Measurements from ENCODE around the gene RAI1.
A peak's percentile ranks its signal among the peaks of the same experiment; 100 is the strongest.

The RAI1 gene

DNA sequence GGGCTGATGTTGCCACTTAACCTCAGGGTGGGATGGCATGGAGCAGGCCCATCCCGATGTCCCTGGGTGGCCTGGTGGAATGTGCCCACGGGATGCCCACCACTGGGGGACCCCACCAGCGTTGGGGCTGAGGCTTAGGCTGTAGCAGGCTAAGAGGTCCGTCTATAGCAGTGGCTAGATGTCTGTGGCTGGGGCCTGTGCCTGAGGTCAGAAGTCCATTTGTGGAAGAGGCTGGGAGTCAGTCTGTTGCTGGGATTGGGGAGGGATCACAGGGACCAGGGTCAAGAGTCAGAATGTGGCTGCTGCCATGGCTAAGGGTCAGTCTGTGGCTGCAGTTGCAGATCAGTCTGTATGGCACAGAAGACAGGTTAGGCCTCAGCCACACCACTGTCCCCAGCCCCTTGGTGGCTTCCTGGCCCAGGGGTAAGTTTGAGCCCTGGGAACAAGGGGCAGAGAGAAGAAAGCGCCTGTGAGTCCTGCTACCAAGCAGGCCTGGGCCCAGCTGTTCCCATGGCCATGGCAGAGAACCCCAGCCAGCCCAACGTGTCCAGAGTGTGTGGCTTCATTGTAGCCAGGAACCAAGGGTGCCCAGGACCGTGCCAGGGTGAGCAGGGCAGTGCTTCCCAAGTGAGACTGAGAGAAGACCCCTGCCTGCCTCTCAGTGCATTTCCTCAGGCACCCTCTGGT, 35.7 kb downstream of the RAI1 start:
- Histone ChIP-seq H2BK15ac (ENCODE audit: low read depth, poor library complexity, severe bottlenecking) (peak overlapping the region; percentile 54), H2BK120ac (ENCODE audit: low read depth, low read length) (peak overlapping the region; percentile 54), H3K9ac (ENCODE audit: low read length) (no peak overlapping the region), H3K27me3 (ENCODE audit: control insufficient read depth in 1 of 2, insufficient read depth in 1 of 2, low read length in 2 of 2) (peaks cover 4% of the 10 kb centered on the region in 2 experiments), H3K23ac (ENCODE audit: low read length in 2 of 2) (no peak overlapping the region), H3K4me3 (ENCODE audit: insufficient read depth in 1 of 2, low read depth in 1 of 2, low read length in 2 of 2) (no peak overlapping the region), H2BK5ac (ENCODE audit: low read depth, low read length, poor library complexity, severe bottlenecking) (no peak overlapping the region), H3K4ac (ENCODE audit: low read depth in 1 of 2, low read length in 2 of 2) (peak overlapping the region; percentile 2 to 54), H2AK5ac (ENCODE audit: low read length, severe bottlenecking) (peak overlapping the region; percentile 48), H3K4me2 (ENCODE audit: low read length, poor library complexity, severe bottlenecking) (no peak overlapping the region), H3K79me1 (replicated peaks; ENCODE audit: low read length, poor library complexity, severe bottlenecking) (peaks cover 56% of the 10 kb centered on the region), H2BK12ac (ENCODE audit: low read length in 2 of 2) (peak overlapping the region; percentile 49 to 78), H2AFZ (ENCODE audit: low read depth, low read length) (no peak overlapping the region), H4K8ac (ENCODE audit: low read length) (peak overlapping the region; percentile 70), H3K14ac (ENCODE audit: low read length in 2 of 2) (peak overlapping the region in 1 of 2 experiments; percentile 48), H4K91ac (ENCODE audit: low read length) (peak overlapping the region; percentile 85), H3K9me3 (ENCODE audit: control insufficient read depth, low read length) (no peaks in the 10 kb centered on the region), H3K18ac (ENCODE audit: low read depth in 1 of 2, low read length in 2 of 2) (peak overlapping the region; percentile 65 to 88), H3K36me3 (ENCODE audit: control insufficient read depth in 1 of 2, insufficient read depth in 2 of 2, low read depth in 1 of 2, low read length in 2 of 2) (peaks cover 0 to 18% of the 10 kb centered on the region in 2 experiments), H3K27ac (ENCODE audit: low read length, poor library complexity, severe bottlenecking) (no peak overlapping the region), H3K4me1 (ENCODE audit: control insufficient read depth, insufficient read depth, low read depth, low read length) (peaks cover 41% of the 10 kb centered on the region)
- DNase-seq, result no peak
- WGBS, result 86% methylated on average over 7 of the region's 7 CpGs

DNA sequence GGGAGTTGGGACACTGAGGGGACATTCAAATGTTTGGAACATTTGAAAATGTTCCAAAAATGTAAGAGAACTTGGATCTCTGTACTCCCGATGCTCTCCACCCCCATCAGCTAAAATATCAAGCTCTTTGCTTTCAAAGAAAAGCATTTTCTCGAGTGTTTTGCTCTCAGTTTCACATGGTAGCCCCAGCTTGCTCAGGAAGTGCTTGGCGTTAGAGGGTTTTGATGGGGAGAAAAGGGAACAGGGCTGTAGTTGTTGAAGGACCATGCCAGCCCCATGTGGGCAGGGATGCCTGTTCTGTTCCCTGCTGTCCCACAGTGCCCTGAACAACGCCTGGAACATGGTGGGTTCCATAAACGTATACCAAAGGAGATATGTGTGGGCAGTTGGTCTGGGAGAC, 37.0 kb downstream of the RAI1 start:
- H4K8ac ChIP-seq (ENCODE audit: low read length), result no peak overlapping the region
- H3K27ac ChIP-seq (ENCODE audit: low read length, poor library complexity, severe bottlenecking), result no peak overlapping the region
- no peak overlapping the region for H3K9ac ChIP-seq (ENCODE audit: low read length)
- no peak overlapping the region for H2AK5ac ChIP-seq (ENCODE audit: low read length, severe bottlenecking)
- H2BK12ac ChIP-seq (ENCODE audit: low read length in 2 of 2), result no peak overlapping the region
- H2AFZ ChIP-seq (ENCODE audit: low read depth, low read length), result no peak overlapping the region
- H3K27me3 ChIP-seq (ENCODE audit: control insufficient read depth in 1 of 2, insufficient read depth in 1 of 2, low read length in 2 of 2), result peaks cover 7 to 13% of the 10 kb centered on the region in 2 experiments
- no peak overlapping the region for H2BK120ac ChIP-seq (ENCODE audit: low read depth, low read length)
- no peak overlapping the region for H3K23ac ChIP-seq (ENCODE audit: low read length in 2 of 2)
- DNase-seq, result no peak
- H3K4me2 ChIP-seq (ENCODE audit: low read length, poor library complexity, severe bottlenecking), result no peak overlapping the region
- H3K79me1 ChIP-seq (replicated peaks; ENCODE audit: low read length, poor library complexity, severe bottlenecking), result peaks cover 64% of the 10 kb centered on the region
- no peak overlapping the region for H4K91ac ChIP-seq (ENCODE audit: low read length)
- no peak overlapping the region for H2BK5ac ChIP-seq (ENCODE audit: low read depth, low read length, poor library complexity, severe bottlenecking)
- 92% methylated on average over 4 of the region's 5 CpGs for WGBS
- peaks cover 0 to 18% of the 10 kb centered on the region in 2 experiments for H3K36me3 ChIP-seq (ENCODE audit: control insufficient read depth in 1 of 2, insufficient read depth in 2 of 2, low read depth in 1 of 2, low read length in 2 of 2)
- no peak overlapping the region for H3K14ac ChIP-seq (ENCODE audit: low read length in 2 of 2)
- no peak overlapping the region for H3K4ac ChIP-seq (ENCODE audit: low read depth in 1 of 2, low read length in 2 of 2)
- H3K4me3 ChIP-seq (ENCODE audit: insufficient read depth in 1 of 2, low read depth in 1 of 2, low read length in 2 of 2), result no peak overlapping the region
- no peaks in the 10 kb centered on the region for H3K9me3 ChIP-seq (ENCODE audit: control insufficient read depth, low read length)
- no peak overlapping the region for H2BK15ac ChIP-seq (ENCODE audit: low read depth, poor library complexity, severe bottlenecking)
- peaks cover 45% of the 10 kb centered on the region for H3K4me1 ChIP-seq (ENCODE audit: control insufficient read depth, insufficient read depth, low read depth, low read length)
- no peak overlapping the region for H3K18ac ChIP-seq (ENCODE audit: low read depth in 1 of 2, low read length in 2 of 2)

DNA sequence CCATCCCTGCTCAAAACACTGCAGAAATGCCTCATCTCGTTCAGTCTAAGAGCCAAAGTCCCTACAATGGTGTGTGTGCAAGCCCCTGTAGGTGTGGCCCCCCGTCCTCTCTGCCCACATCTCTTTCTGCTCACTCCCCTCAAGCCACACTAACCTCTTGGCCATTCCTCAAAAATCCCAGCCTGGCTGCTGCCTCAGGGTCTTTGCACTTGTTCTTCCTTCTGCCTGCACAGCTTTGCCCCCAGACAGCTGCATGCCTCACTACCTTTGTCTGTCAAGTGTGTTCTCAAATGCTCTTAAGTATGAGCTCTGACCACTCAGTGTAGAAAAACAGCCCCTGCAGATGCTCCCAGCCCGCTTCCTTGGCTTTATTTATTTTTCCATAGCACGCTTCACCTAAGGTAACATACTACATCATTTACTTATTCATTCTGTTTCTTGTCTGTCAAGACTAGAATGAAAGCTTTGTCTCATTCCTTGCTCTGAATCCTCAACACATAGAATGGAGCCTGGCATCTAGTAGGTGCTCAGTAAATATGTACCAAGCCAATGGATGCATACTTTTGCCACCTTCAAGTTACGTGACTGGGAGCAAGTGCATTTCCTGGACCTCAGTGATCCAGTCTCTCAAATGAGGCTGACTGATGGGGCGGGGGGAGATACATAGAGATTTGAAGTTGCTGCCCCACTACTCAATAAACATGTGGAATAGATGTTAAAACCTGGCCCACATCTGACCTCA, 38.1 kb downstream of the RAI1 start:
- Histone ChIP-seq H3K14ac (ENCODE audit: low read length in 2 of 2) (no peak overlapping the region), H3K79me1 (replicated peaks; ENCODE audit: low read length, poor library complexity, severe bottlenecking) (peaks cover 64% of the 10 kb centered on the region), H3K4ac (ENCODE audit: low read depth in 1 of 2, low read length in 2 of 2) (peak overlapping the region in 1 of 2 experiments; percentile 63), H2AK5ac (ENCODE audit: low read length, severe bottlenecking) (no peak overlapping the region), H3K36me3 (ENCODE audit: control insufficient read depth in 1 of 2, insufficient read depth in 2 of 2, low read depth in 1 of 2, low read length in 2 of 2) (peaks cover 0 to 18% of the 10 kb centered on the region in 2 experiments), H3K27ac (ENCODE audit: low read length, poor library complexity, severe bottlenecking) (no peak overlapping the region), H3K27me3 (ENCODE audit: control insufficient read depth in 1 of 2, insufficient read depth in 1 of 2, low read length in 2 of 2) (peaks cover 7 to 13% of the 10 kb centered on the region in 2 experiments), H2AFZ (ENCODE audit: low read depth, low read length) (no peak overlapping the region), H4K91ac (ENCODE audit: low read length) (peak overlapping the region; percentile 41), H2BK15ac (ENCODE audit: low read depth, poor library complexity, severe bottlenecking) (no peak overlapping the region), H3K23ac (ENCODE audit: low read length in 2 of 2) (no peak overlapping the region), H3K4me1 (ENCODE audit: control insufficient read depth, insufficient read depth, low read depth, low read length) (peaks cover 39% of the 10 kb centered on the region), H2BK5ac (ENCODE audit: low read depth, low read length, poor library complexity, severe bottlenecking) (no peak overlapping the region), H3K4me2 (ENCODE audit: low read length, poor library complexity, severe bottlenecking) (no peak overlapping the region), H3K9me3 (ENCODE audit: control insufficient read depth, low read length) (no peaks in the 10 kb centered on the region), H3K18ac (ENCODE audit: low read depth in 1 of 2, low read length in 2 of 2) (peak overlapping the region in 1 of 2 experiments; percentile 72), H2BK12ac (ENCODE audit: low read length in 2 of 2) (no peak overlapping the region), H3K4me3 (ENCODE audit: insufficient read depth in 1 of 2, low read depth in 1 of 2, low read length in 2 of 2) (no peak overlapping the region), H4K8ac (ENCODE audit: low read length) (no peak overlapping the region), H3K9ac (ENCODE audit: low read length) (no peak overlapping the region), H2BK120ac (ENCODE audit: low read depth, low read length) (no peak overlapping the region)
- DNase-seq, result no peak
- 88% methylated on average over 6 of the region's 6 CpGs for WGBS

DNA sequence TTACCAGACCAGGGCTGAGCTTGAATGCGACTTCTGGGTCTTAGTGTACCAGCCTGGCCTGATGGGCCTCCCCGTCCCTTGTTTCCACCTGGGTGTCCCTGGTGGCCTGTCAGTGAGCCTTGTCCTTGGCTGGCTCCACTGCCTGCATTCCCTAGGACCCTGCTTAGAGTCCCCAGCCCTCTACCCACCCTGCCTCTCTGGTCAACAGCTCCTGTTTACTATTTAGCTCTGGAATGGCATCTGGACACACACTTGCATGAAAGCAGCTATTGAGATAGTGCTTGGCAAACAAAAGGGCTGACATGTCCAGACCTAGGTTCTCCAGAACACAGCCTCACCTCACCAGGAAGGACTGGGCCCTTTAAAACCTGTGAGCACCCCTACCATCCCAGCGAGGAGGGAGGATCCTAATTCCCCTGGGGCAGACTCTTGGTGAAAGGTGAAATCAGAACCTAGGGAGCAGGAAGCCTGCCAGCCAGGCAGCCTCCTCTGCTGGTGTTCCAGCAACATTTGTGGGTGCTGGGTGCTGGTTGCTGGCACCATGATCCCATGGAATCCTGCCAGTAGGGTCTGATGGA, 38.8 kb downstream of the RAI1 start:
- Histone ChIP-seq H4K91ac (ENCODE audit: low read length) (peak overlapping the region; percentile 41), H2BK5ac (ENCODE audit: low read depth, low read length, poor library complexity, severe bottlenecking) (no peak overlapping the region), H2BK120ac (ENCODE audit: low read depth, low read length) (no peak overlapping the region), H3K14ac (ENCODE audit: low read length in 2 of 2) (peak overlapping the region in 1 of 2 experiments; percentile 36), H3K23ac (ENCODE audit: low read length in 2 of 2) (peak overlapping the region in 1 of 2 experiments; percentile 65), H3K18ac (ENCODE audit: low read depth in 1 of 2, low read length in 2 of 2) (peak overlapping the region; percentile 46 to 72), H4K8ac (ENCODE audit: low read length) (no peak overlapping the region), H3K79me1 (replicated peaks; ENCODE audit: low read length, poor library complexity, severe bottlenecking) (peaks cover 61% of the 10 kb centered on the region), H3K27me3 (ENCODE audit: control insufficient read depth in 1 of 2, insufficient read depth in 1 of 2, low read length in 2 of 2) (peaks cover 7 to 13% of the 10 kb centered on the region in 2 experiments), H2AFZ (ENCODE audit: low read depth, low read length) (no peak overlapping the region), H3K4me2 (ENCODE audit: low read length, poor library complexity, severe bottlenecking) (no peak overlapping the region), H3K27ac (ENCODE audit: low read length, poor library complexity, severe bottlenecking) (no peak overlapping the region), H3K9me3 (ENCODE audit: control insufficient read depth, low read length) (no peaks in the 10 kb centered on the region), H3K4me3 (ENCODE audit: insufficient read depth in 1 of 2, low read depth in 1 of 2, low read length in 2 of 2) (peak overlapping the region in 1 of 2 experiments; percentile 22), H2AK5ac (ENCODE audit: low read length, severe bottlenecking) (no peak overlapping the region), H3K9ac (ENCODE audit: low read length) (no peak overlapping the region), H3K4ac (ENCODE audit: low read depth in 1 of 2, low read length in 2 of 2) (peak overlapping the region; percentile 30 to 63), H2BK12ac (ENCODE audit: low read length in 2 of 2) (peak overlapping the region in 1 of 2 experiments; percentile 60), H3K36me3 (ENCODE audit: control insufficient read depth in 1 of 2, insufficient read depth in 2 of 2, low read depth in 1 of 2, low read length in 2 of 2) (peaks cover 0 to 18% of the 10 kb centered on the region in 2 experiments), H2BK15ac (ENCODE audit: low read depth, poor library complexity, severe bottlenecking) (peak overlapping the region; percentile 8), H3K4me1 (ENCODE audit: control insufficient read depth, insufficient read depth, low read depth, low read length) (peaks cover 40% of the 10 kb centered on the region)
- no peak for DNase-seq
- 90% methylated on average over 3 of the region's 3 CpGs for WGBS
